ENCODE data around the gene TCP11.

Gene TCP11

DNA sequence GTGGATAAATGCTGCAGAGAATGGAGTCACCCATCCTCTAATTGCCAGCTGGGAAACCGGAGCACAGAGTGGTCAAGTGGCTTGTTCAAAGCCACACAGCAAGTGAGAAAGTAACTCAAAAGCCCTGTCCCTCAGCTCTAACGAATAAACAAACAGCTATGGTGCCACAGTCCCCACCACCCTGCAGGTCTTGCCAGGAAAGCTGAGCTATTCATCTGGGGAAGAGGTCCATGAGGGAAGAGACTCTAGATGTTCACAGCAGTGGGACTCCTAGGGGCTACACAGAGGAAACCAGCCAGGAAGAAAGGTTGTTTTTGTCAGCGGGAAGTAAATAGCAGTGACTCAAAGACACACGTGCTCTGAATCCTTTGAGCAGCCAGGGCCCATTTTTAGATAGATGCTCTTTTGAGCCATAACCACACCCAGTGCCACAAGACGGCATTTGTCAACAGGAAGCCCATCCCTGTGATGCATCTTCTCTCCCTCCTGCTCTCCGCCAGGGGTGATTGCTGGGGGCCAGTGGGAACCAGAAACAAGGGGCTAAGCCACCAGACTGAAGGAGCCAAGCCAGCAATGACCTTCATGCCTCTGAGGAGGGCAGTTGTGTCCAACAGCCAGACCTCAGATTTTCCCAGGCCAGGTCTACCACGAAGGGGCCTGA, 32.4 kb upstream of the TCP11 start:
- Histone ChIP-seq H3K4me1 (ENCODE audit: control insufficient read depth, insufficient read depth, low read length, poor library complexity, severe bottlenecking) (no peaks in the 10 kb centered on the region), H3K4me3 (ENCODE audit: insufficient read depth, low read depth, low read length, poor library complexity, severe bottlenecking) (no peak overlapping the region), H3K27me3 (replicated peaks; ENCODE audit: control insufficient read depth, insufficient read depth, low read length, poor library complexity, severe bottlenecking) (no peaks in the 10 kb centered on the region), H3K36me3 (ENCODE audit: control insufficient read depth, insufficient read depth, low read length) (no peaks in the 10 kb centered on the region), H3K9me3 (ENCODE audit: control insufficient read depth, low read length) (no peaks in the 10 kb centered on the region), H3K27ac (ENCODE audit: insufficient read depth, low read length, poor library complexity, severe bottlenecking) (no peak overlapping the region)
- no peak for DNase-seq

DNA sequence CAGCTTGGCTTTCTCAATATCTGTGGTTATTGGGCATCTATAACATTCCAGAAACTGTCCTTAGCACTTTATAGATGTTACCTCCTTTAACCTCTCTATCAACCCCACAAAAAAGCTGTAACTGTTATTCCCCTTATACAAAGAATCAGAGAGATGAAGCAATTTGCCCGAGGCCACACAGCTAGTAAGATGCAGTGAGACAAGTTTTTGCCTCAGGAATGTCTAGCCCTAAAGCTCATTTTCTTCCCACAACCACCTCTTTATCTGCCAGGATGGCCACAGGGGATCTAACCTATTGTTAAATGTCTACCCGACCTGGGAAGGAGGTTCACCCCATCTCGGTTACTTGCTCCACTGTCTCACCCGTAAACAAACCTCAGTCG, 31.9 kb upstream of the TCP11 start:
- H3K27ac ChIP-seq (ENCODE audit: insufficient read depth, low read length, poor library complexity, severe bottlenecking), result no peak overlapping the region
- H3K36me3 ChIP-seq (ENCODE audit: control insufficient read depth, insufficient read depth, low read length), result no peaks in the 10 kb centered on the region
- DNase-seq, result no peak
- no peaks in the 10 kb centered on the region for H3K4me1 ChIP-seq (ENCODE audit: control insufficient read depth, insufficient read depth, low read length, poor library complexity, severe bottlenecking)
- no peak overlapping the region for H3K4me3 ChIP-seq (ENCODE audit: insufficient read depth, low read depth, low read length, poor library complexity, severe bottlenecking)
- no peaks in the 10 kb centered on the region for H3K9me3 ChIP-seq (ENCODE audit: control insufficient read depth, low read length)
- no peaks in the 10 kb centered on the region for H3K27me3 ChIP-seq (replicated peaks; ENCODE audit: control insufficient read depth, insufficient read depth, low read length, poor library complexity, severe bottlenecking)

DNA sequence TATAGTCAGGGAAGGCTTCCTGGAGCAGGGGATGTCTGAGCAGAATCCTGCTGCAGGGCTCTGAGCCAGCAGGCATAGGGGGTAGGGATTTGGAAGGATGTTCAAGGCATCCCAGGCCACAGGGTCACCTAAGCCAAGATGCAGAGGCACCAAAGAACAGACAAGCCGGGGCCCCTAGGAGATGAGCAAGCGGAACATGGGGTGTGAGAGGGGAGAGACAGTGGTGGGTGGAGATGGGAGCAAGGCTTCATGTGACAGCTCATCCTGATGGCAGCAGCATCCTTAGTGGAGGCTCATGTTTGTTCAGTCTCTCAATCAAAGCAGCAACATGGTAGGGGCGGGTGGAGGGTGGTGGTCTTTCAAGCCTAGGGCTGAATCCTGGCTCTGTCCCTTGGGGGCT, 29.8 kb upstream of the TCP11 start:
- Histone ChIP-seq H3K27ac (ENCODE audit: insufficient read depth, low read length, poor library complexity, severe bottlenecking) (no peak overlapping the region), H3K4me3 (ENCODE audit: insufficient read depth, low read depth, low read length, poor library complexity, severe bottlenecking) (no peak overlapping the region), H3K9me3 (ENCODE audit: control insufficient read depth, low read length) (no peaks in the 10 kb centered on the region), H3K36me3 (ENCODE audit: control insufficient read depth, insufficient read depth, low read length) (no peaks in the 10 kb centered on the region), H3K27me3 (replicated peaks; ENCODE audit: control insufficient read depth, insufficient read depth, low read length, poor library complexity, severe bottlenecking) (no peaks in the 10 kb centered on the region), H3K4me1 (ENCODE audit: control insufficient read depth, insufficient read depth, low read length, poor library complexity, severe bottlenecking) (no peaks in the 10 kb centered on the region)
- DNase-seq, result no peak

DNA sequence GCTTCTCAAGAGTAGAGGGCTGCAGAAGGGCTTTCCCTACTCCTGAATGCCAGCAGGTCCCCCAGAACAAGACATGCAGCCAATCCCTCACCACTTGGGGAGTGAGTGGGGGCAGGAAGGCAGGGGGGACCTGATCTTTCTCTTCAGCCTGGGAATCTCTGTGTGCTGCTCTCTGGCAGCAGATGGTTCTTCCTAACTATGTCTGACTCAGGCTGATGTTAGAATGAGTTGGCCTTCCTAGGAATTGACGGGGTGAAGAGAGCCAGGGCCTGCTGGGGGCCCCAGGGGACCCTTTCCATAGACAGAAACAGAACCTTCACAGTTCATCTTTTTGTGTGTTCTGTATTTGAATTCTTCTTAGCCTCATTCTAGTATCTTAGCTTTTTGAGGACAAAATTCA, 29.0 kb upstream of the TCP11 start:
- Histone ChIP-seq H3K27ac (ENCODE audit: insufficient read depth, low read length, poor library complexity, severe bottlenecking) (no peak overlapping the region), H3K27me3 (replicated peaks; ENCODE audit: control insufficient read depth, insufficient read depth, low read length, poor library complexity, severe bottlenecking) (no peaks in the 10 kb centered on the region), H3K36me3 (ENCODE audit: control insufficient read depth, insufficient read depth, low read length) (no peaks in the 10 kb centered on the region), H3K9me3 (ENCODE audit: control insufficient read depth, low read length) (no peaks in the 10 kb centered on the region), H3K4me3 (ENCODE audit: insufficient read depth, low read depth, low read length, poor library complexity, severe bottlenecking) (no peak overlapping the region), H3K4me1 (ENCODE audit: control insufficient read depth, insufficient read depth, low read length, poor library complexity, severe bottlenecking) (no peaks in the 10 kb centered on the region)
- DNase-seq, result no peak

DNA sequence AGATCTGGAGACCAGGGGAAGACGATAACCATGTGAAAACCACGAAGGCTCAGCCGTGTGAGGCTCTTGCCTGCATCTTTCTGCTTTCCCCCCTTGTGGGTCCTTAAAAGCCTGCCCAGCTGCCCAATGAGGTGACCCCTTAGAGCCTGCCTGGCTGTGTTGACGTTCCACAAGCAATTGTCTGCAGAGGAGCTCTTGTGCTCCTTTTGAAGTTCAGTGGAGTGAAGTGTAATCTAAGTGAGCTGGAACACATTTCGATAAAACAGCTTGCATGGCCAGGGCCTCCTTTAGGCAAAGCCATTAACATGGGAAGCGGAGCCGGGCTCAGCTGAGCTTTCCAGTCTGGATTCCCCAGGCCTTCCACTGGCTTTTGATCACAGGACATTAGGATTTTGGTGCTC, 27.3 kb upstream of the TCP11 start:
- no peaks in the 10 kb centered on the region for H3K4me1 ChIP-seq (ENCODE audit: control insufficient read depth, insufficient read depth, low read length, poor library complexity, severe bottlenecking)
- H3K36me3 ChIP-seq (ENCODE audit: control insufficient read depth, insufficient read depth, low read length), result no peaks in the 10 kb centered on the region

DNA sequence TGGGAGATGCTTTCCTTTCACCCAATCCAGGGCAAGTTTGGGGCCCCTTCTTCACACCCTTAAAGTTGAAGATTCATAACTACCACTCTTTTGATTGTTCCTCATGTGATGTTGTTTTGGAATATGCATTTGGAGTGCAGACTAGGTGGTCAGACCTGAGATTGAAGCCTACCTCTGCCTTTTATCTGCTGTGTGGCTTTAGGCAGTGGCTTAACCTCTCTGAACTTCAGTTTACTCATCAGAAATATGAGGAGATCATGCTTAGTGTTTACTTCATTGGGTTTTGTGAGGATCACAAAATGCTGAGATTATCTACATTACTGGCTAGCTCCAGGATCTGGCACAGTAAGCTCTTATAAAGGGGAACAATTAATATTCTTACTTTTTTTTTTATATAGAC, 26.4 kb upstream of the TCP11 start:
- Histone ChIP-seq H3K27me3 (replicated peaks; ENCODE audit: control insufficient read depth, insufficient read depth, low read length, poor library complexity, severe bottlenecking) (no peaks in the 10 kb centered on the region), H3K36me3 (ENCODE audit: control insufficient read depth, insufficient read depth, low read length) (no peaks in the 10 kb centered on the region), H3K9me3 (ENCODE audit: control insufficient read depth, low read length) (no peaks in the 10 kb centered on the region), H3K4me3 (ENCODE audit: insufficient read depth, low read depth, low read length, poor library complexity, severe bottlenecking) (no peak overlapping the region), H3K27ac (ENCODE audit: insufficient read depth, low read length, poor library complexity, severe bottlenecking) (no peak overlapping the region), H3K4me1 (ENCODE audit: control insufficient read depth, insufficient read depth, low read length, poor library complexity, severe bottlenecking) (no peaks in the 10 kb centered on the region)
- DNase-seq, result no peak

More for the DNA sequence above, 27.3 kb upstream of the TCP11 start:
- H3K9me3 ChIP-seq (ENCODE audit: control insufficient read depth, low read length), result no peaks in the 10 kb centered on the region
- H3K4me3 ChIP-seq (ENCODE audit: insufficient read depth, low read depth, low read length, poor library complexity, severe bottlenecking), result no peak overlapping the region
- H3K27ac ChIP-seq (ENCODE audit: insufficient read depth, low read length, poor library complexity, severe bottlenecking), result no peak overlapping the region
- no peaks in the 10 kb centered on the region for H3K27me3 ChIP-seq (replicated peaks; ENCODE audit: control insufficient read depth, insufficient read depth, low read length, poor library complexity, severe bottlenecking)
- DNase-seq, result no peak

DNA sequence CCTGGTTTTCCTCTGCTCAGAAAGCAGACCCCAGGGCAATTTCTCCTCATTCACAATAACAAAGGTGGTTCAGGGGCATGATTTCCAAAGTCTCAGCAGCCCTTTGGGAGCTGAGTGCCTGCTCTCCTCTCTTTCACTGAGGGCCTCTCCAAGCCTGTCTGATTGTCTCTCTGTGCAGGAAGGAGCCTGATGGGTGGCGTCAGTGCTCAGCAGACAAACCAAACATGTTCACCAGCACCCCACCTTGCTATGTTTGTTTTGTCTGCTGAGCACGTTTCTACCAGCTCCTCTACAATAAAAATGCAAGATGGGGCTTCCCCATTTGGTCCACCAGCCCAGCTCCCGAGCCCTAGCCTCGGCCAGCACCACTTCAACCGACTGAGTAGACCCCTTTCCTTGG, 25.4 kb upstream of the TCP11 start:
- no peak for DNase-seq
- Histone ChIP-seq H3K27me3 (replicated peaks; ENCODE audit: control insufficient read depth, insufficient read depth, low read length, poor library complexity, severe bottlenecking) (no peaks in the 10 kb centered on the region), H3K27ac (ENCODE audit: insufficient read depth, low read length, poor library complexity, severe bottlenecking) (no peak overlapping the region), H3K4me3 (ENCODE audit: insufficient read depth, low read depth, low read length, poor library complexity, severe bottlenecking) (no peak overlapping the region), H3K36me3 (ENCODE audit: control insufficient read depth, insufficient read depth, low read length) (no peaks in the 10 kb centered on the region), H3K4me1 (ENCODE audit: control insufficient read depth, insufficient read depth, low read length, poor library complexity, severe bottlenecking) (no peaks in the 10 kb centered on the region), H3K9me3 (ENCODE audit: control insufficient read depth, low read length) (no peaks in the 10 kb centered on the region)

DNA sequence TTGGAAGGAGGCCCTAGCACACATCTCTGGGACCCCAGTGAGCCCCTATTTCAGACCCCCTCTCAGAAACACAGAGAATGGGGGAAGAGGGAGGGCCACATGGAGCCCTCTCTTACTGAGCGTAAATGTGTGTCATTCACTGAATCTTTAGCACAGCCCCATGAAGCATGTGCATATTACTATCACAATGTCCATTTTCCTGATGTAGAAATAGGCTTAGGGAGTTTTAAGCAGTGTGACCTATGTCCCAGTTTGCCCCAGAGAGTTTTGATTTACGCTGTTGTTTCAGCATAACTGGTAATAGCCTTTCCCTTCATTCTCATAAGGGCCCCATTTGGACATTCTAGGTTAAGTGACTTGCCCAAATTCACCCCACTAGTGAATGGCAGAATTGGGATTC, 25.0 kb upstream of the TCP11 start:
- Histone ChIP-seq H3K9me3 (ENCODE audit: control insufficient read depth, low read length) (no peaks in the 10 kb centered on the region), H3K27me3 (replicated peaks; ENCODE audit: control insufficient read depth, insufficient read depth, low read length, poor library complexity, severe bottlenecking) (no peaks in the 10 kb centered on the region), H3K27ac (ENCODE audit: insufficient read depth, low read length, poor library complexity, severe bottlenecking) (no peak overlapping the region), H3K36me3 (ENCODE audit: control insufficient read depth, insufficient read depth, low read length) (no peaks in the 10 kb centered on the region), H3K4me1 (ENCODE audit: control insufficient read depth, insufficient read depth, low read length, poor library complexity, severe bottlenecking) (no peaks in the 10 kb centered on the region), H3K4me3 (ENCODE audit: insufficient read depth, low read depth, low read length, poor library complexity, severe bottlenecking) (no peak overlapping the region)
- DNase-seq, result no peak

DNA sequence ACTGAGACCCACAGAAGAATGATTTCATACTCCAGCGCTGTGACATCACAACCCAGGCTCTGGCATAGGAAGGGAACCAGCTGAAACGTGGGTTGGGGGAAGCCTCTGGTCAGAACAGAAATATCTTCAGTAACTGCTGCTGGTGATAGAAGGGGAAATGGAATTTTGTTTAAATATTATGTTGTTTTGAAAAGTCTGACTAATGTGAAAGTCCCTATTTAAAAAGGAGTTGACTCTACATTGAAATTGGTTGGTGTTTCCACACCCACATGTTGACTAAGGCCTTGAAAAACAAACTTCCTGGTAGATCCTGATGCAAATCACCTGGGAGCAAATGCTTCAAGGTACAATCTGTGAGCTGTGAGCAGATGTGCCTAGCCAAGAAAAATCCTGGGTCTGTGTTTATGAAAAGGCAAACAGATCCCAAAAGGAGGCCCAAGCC, 24.5 kb upstream of the TCP11 start:
- no peak overlapping the region for H3K4me3 ChIP-seq (ENCODE audit: insufficient read depth, low read depth, low read length, poor library complexity, severe bottlenecking)
- H3K27ac ChIP-seq (ENCODE audit: insufficient read depth, low read length, poor library complexity, severe bottlenecking), result no peak overlapping the region
- DNase-seq, result no peak
- H3K27me3 ChIP-seq (replicated peaks; ENCODE audit: control insufficient read depth, insufficient read depth, low read length, poor library complexity, severe bottlenecking), result no peaks in the 10 kb centered on the region
- H3K4me1 ChIP-seq (ENCODE audit: control insufficient read depth, insufficient read depth, low read length, poor library complexity, severe bottlenecking), result no peaks in the 10 kb centered on the region
- no peaks in the 10 kb centered on the region for H3K36me3 ChIP-seq (ENCODE audit: control insufficient read depth, insufficient read depth, low read length)
- H3K9me3 ChIP-seq (ENCODE audit: control insufficient read depth, low read length), result no peaks in the 10 kb centered on the region

DNA sequence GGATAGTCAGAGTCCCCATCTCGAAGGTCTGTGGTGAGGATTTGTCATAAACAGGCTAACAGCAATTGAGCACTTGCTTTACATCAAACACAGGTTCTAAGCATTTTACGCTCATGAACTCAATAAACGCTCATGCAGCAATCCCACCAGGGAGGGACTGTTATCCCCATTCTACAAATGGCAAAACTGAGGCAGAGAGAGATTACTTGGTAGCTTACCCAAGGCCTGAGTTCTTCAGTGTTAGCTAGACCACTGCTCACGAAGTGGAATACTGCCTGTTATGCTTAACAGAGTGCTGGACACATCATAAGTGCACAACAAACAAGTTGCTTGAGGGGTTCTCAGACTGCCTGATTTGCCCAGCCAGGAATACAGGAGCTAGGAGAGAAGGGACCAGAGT, 23.7 kb upstream of the TCP11 start:
- no peak overlapping the region for H3K4me3 ChIP-seq (ENCODE audit: insufficient read depth, low read depth, low read length, poor library complexity, severe bottlenecking)
- no peak overlapping the region for H3K27ac ChIP-seq (ENCODE audit: insufficient read depth, low read length, poor library complexity, severe bottlenecking)
- no peaks in the 10 kb centered on the region for H3K9me3 ChIP-seq (ENCODE audit: control insufficient read depth, low read length)
- H3K4me1 ChIP-seq (ENCODE audit: control insufficient read depth, insufficient read depth, low read length, poor library complexity, severe bottlenecking), result no peaks in the 10 kb centered on the region
- no peak for DNase-seq
- no peaks in the 10 kb centered on the region for H3K27me3 ChIP-seq (replicated peaks; ENCODE audit: control insufficient read depth, insufficient read depth, low read length, poor library complexity, severe bottlenecking)
- H3K36me3 ChIP-seq (ENCODE audit: control insufficient read depth, insufficient read depth, low read length), result no peaks in the 10 kb centered on the region
